H9 (cell line): ENCODE data around the gene COL5A2. TPM values are rescaled to one million over a fixed set of nuclear protein-coding genes. Genes with fewer than 3 reads are reported as not detected.

Experiments
- DNase-seq: peaks from one replicate; pipeline ENCODE4 v3.0.0-alpha.2; 2017
- H2AFZ ChIP-seq: one replicate; pipeline ENCODE4 v1.6.1; 2013; ENCODE audit warnings: mild to moderate bottlenecking, low read length, control low read depth, moderate library complexity
- H2AK5ac ChIP-seq: 2 replicates; pipeline ENCODE4 v1.6.1; 2013; ENCODE audit warnings: low read length, control low read depth, mixed read lengths; ENCODE audit not compliant: insufficient read length
- H2BK120ac ChIP-seq: one replicate; pipeline ENCODE4 v1.6.1; 2013; ENCODE audit warnings: low read depth, mild to moderate bottlenecking, low read length, control low read depth, inconsistent platforms; ENCODE audit not compliant: poor library complexity, severe bottlenecking
- H2BK12ac ChIP-seq: 2 replicates; pipeline ENCODE4 v1.6.1; 2013; ENCODE audit warnings: low read length, control low read depth, mixed read lengths, low read depth; ENCODE audit not compliant: insufficient read length
- H2BK15ac ChIP-seq: 2 replicates; pipeline ENCODE4 v1.6.1; 2013; ENCODE audit warnings: low read depth, low read length, control low read depth
- H2BK20ac ChIP-seq: one replicate; pipeline ENCODE4 v1.6.1; 2013; ENCODE audit warnings: low read depth, mild to moderate bottlenecking, low read length, control low read depth, inconsistent platforms; ENCODE audit not compliant: poor library complexity, severe bottlenecking
- H2BK5ac ChIP-seq: 2 replicates; pipeline ENCODE4 v1.6.1; 2013; ENCODE audit warnings: low read length, control low read depth, mixed read lengths; ENCODE audit not compliant: insufficient read length
- H3K14ac ChIP-seq: 2 replicates; pipeline ENCODE4 v1.6.1; 2013; ENCODE audit warnings: low read length, control low read depth; ENCODE audit not compliant: insufficient read depth
- H3K18ac ChIP-seq: 2 replicates; pipeline ENCODE4 v1.6.1; 2013; ENCODE audit warnings: low read depth, mild to moderate bottlenecking, mixed read lengths, low read length, control low read depth; ENCODE audit not compliant: insufficient read length
- H3K23ac ChIP-seq: 2 replicates; pipeline ENCODE4 v1.6.1; 2013; ENCODE audit warnings: low read length, control low read depth, mixed read lengths, low read depth; ENCODE audit not compliant: insufficient read length
- H3K23me2 ChIP-seq: 2 replicates; pipeline ENCODE4 v1.6.1; 2013; ENCODE audit warnings: low read depth, mild to moderate bottlenecking, mixed read lengths, low read length, control low read depth; ENCODE audit not compliant: insufficient read length, poor library complexity, severe bottlenecking
- H3K27ac ChIP-seq: 2 replicates; pipeline ENCODE4 v1.5.1; 2013; ENCODE audit warnings: low read length, control low read depth, mixed read lengths, low read depth; ENCODE audit not compliant: insufficient read length
- H3K27me3 ChIP-seq: 2 replicates; pipeline ENCODE4 v1.6.1; 2013; ENCODE audit warnings: low read length, control low read depth, inconsistent platforms; ENCODE audit not compliant: insufficient read depth
- H3K4ac ChIP-seq: 2 replicates; pipeline ENCODE4 v1.6.1; 2013; ENCODE audit warnings: low read depth, mild to moderate bottlenecking, control low read depth, inconsistent platforms, low read length, moderate library complexity
- H3K4me1 ChIP-seq: 2 replicates; pipeline ENCODE4 v1.6.1; 2013; ENCODE audit warnings: low read length, control low read depth, inconsistent platforms; ENCODE audit not compliant: insufficient read depth
- H3K4me2 ChIP-seq: 2 replicates; pipeline ENCODE4 v1.6.1; 2013; ENCODE audit warnings: low read length, control low read depth, mixed read lengths; ENCODE audit not compliant: insufficient read length, insufficient read depth
- H3K56ac ChIP-seq: 2 replicates; pipeline ENCODE4 v1.6.1; 2013; ENCODE audit warnings: low read depth, mild to moderate bottlenecking, mixed read lengths, low read length, control low read depth; ENCODE audit not compliant: insufficient read length
- H3K79me1 ChIP-seq: 2 replicates; pipeline ENCODE4 v1.6.1; 2013; ENCODE audit warnings: low read depth, mild to moderate bottlenecking, moderate library complexity, low read length, control low read depth, inconsistent platforms; ENCODE audit not compliant: insufficient read depth, poor library complexity, severe bottlenecking
- H3K79me2 ChIP-seq: 2 replicates; pipeline ENCODE4 v1.6.1; 2013; ENCODE audit warnings: low read length, control low read depth, inconsistent platforms; ENCODE audit not compliant: insufficient read depth
- H3K9ac ChIP-seq: 2 replicates; pipeline ENCODE4 v1.6.1; 2013; ENCODE audit warnings: low read length, control low read depth, mixed read lengths; ENCODE audit not compliant: insufficient read length; ENCODE audit errors: extremely low read depth
- H3K9me3 ChIP-seq: one replicate; pipeline ENCODE4 v1.6.1; 2013; ENCODE audit warnings: low read depth, low read length, inconsistent platforms; ENCODE audit not compliant: control insufficient read depth
- H3T11ph ChIP-seq: one replicate; pipeline ENCODE4 v1.6.1; 2013; ENCODE audit warnings: mild to moderate bottlenecking, low read length, control low read depth, inconsistent platforms
- H4K20me1 ChIP-seq: one replicate; pipeline ENCODE4 v1.6.1; 2013; ENCODE audit not compliant: control insufficient read depth, insufficient read length, insufficient read depth
- H4K5ac ChIP-seq: 2 replicates; pipeline ENCODE4 v1.6.1; 2013; ENCODE audit warnings: low read depth, mild to moderate bottlenecking, mixed read lengths, low read length, control low read depth; ENCODE audit not compliant: insufficient read length
- H4K8ac ChIP-seq: replicated peaks from 2 replicates; pipeline ENCODE4 v1.6.1; 2013; ENCODE audit warnings: low read length, control low read depth, mixed read lengths, low read depth; ENCODE audit not compliant: insufficient read length
- H4K91ac ChIP-seq: 2 replicates; pipeline ENCODE4 v1.6.1; 2013; ENCODE audit warnings: low read depth, mild to moderate bottlenecking, moderate library complexity, mixed read lengths, low read length, control low read depth; ENCODE audit not compliant: insufficient read length
- H3K27ac Mint-ChIP-seq, 3 experiments: 2 replicates in 2 of 3; 3 replicates in 1 of 3; pipeline ENCODE4 v1.8.0; 2020 to 2021; ENCODE audit warnings: mixed read lengths in 3 of 3, mild to moderate bottlenecking in 1 of 3, moderate library complexity in 1 of 3
- H3K27me3 Mint-ChIP-seq: 2 replicates; pipeline ENCODE4 v1.8.0; 2021; ENCODE audit warnings: low read depth, mild to moderate bottlenecking, moderate library complexity, mixed read lengths
- H3K36me3 Mint-ChIP-seq, 3 experiments: 2 replicates in 2 of 3; 3 replicates in 1 of 3; pipeline ENCODE4 v1.8.0; 2020 to 2021; ENCODE audit warnings: low read depth in 3 of 3, mixed read lengths in 3 of 3; ENCODE audit not compliant: insufficient read depth in 1 of 3
- H3K4me1 Mint-ChIP-seq, 2 experiments: 2 replicates each; pipeline ENCODE4 v1.8.0; 2020; ENCODE audit warnings: mixed read lengths in 2 of 2
- H3K4me3 Mint-ChIP-seq, 2 experiments: 2 replicates in 1 of 2; 3 replicates in 1 of 2; pipeline ENCODE4 v1.8.0; 2020 to 2021; ENCODE audit warnings: mild to moderate bottlenecking in 2 of 2, mixed read lengths in 2 of 2, moderate library complexity in 1 of 2
- H3K9me3 Mint-ChIP-seq, 2 experiments: 2 replicates in 1 of 2; 3 replicates in 1 of 2; pipeline ENCODE4 v1.8.0; 2020; ENCODE audit warnings: mild to moderate bottlenecking in 2 of 2, mixed read lengths in 2 of 2, moderate library complexity in 1 of 2
- CTCF ChIP-seq: fragments of 200-600 bp; sonication (generic); conservative IDR thresholded peaks from 3 replicates; pipeline ENCODE4 v1.8.0; 2021; ENCODE audit warnings: antibody characterized with exemption, mild to moderate bottlenecking
- WGBS: extraction: QIAGEN DNeasy Blood & Tissue Kit; methylation state at CpG from one replicate; pipeline ENCODE4 v1.1.7; 2013; ENCODE audit warnings: missing lambda C conversion rate, low lambda C conversion rate, mixed read lengths; ENCODE audit not compliant: insufficient read length; ENCODE audit errors: extremely low coverage; 5-methylcytosine and 5-hydroxymethylcytosine counted together
- long read RNA-seq: library from polyadenylated mRNA; unstranded; transcript quantifications from one replicate; pipeline ENCODE4 v2.0.0, GENCODE V29; 2020
- total RNA-seq: library from RNA; stranded (reverse); gene quantifications from 2 replicates; pipeline ENCODE4 v1.2.1, GENCODE V29; 2021

Gene COL5A2
- 10.5 and 13.6 TPM in 2 replicates for total RNA-seq
- long read RNA-seq, full-length matches to known transcripts, result 13 of 25 reads
- long read RNA-seq, partial matches to known transcripts, result 8 of 25 reads
- long read RNA-seq, other reads (novel, unspliced or antisense), result 4 of 25 reads

- H3K27me3 ChIP-seq, result no peaks in the 10 kb centered on the region
- peaks cover 3% of the 10 kb centered on the region; the same call in 1 of the 2 replicates for H3K79me2 ChIP-seq
- no peak for TF ChIP-seq CTCF
- no peak within 1 kb of the TSS for H4K91ac ChIP-seq
- Mint-ChIP-seq H3K27ac (peak within 1 kb of the TSS; percentile 36 to 96 (median 42)), H3K4me3 (peak within 1 kb of the TSS; percentile 69 to 83), H3K36me3 (no peaks in the 10 kb centered on the region), H3K27me3 (no peaks in the 10 kb centered on the region), H3K4me1 (peaks cover 27 to 28% of the 10 kb centered on the region in 2 experiments), H3K9me3 (no peaks in the 10 kb centered on the region)
- H3K23me2 ChIP-seq, result peaks cover 9% of the 10 kb centered on the region
- no peaks in the 10 kb centered on the region for H3K9me3 ChIP-seq
- H3K27ac ChIP-seq, result peak within 1 kb of the TSS; percentile 14
- no peak within 1 kb of the TSS for H4K8ac ChIP-seq
- no peak within 1 kb of the TSS for H3K14ac ChIP-seq
- DNase-seq, result peak; percentile 42
- no peak within 1 kb of the TSS for H3K4ac ChIP-seq
- no peak within 1 kb of the TSS for H2BK20ac ChIP-seq
- H2AK5ac ChIP-seq, result no peak within 1 kb of the TSS
- H2BK12ac ChIP-seq, result no peak within 1 kb of the TSS
- peak within 1 kb of the TSS; percentile 50 for H3K9ac ChIP-seq
- H4K20me1 ChIP-seq, result no peaks in the 10 kb centered on the region
- H3T11ph ChIP-seq, result no peak within 1 kb of the TSS
- peak within 1 kb of the TSS; percentile 7 for H3K18ac ChIP-seq
- no peak within 1 kb of the TSS for H3K23ac ChIP-seq
- H2BK5ac ChIP-seq, result no peak within 1 kb of the TSS
- peak within 1 kb of the TSS; percentile 43 for H2AFZ ChIP-seq
- H3K79me1 ChIP-seq, result no peaks in the 10 kb centered on the region
- H2BK120ac ChIP-seq, result no peak within 1 kb of the TSS
- no peaks in the 10 kb centered on the region for H3K4me1 ChIP-seq
- H3K4me2 ChIP-seq, result peak within 1 kb of the TSS; percentile 77
- H3K56ac ChIP-seq, result no peak within 1 kb of the TSS
- no peak within 1 kb of the TSS for H2BK15ac ChIP-seq
- no CpG with 5 or more reads among the region's 6 CpGs for WGBS
- no peak within 1 kb of the TSS for H4K5ac ChIP-seq
Measured at GRCh38 chr2:189179570-189179950, at the start of gene COL5A2. Gene COL5A2, minus strand, starts transcription at chr2:189179761. Its CDS starts 157 bp downstream, at chr2:189179604.
